ENCODE data around the gene OR4C45.

DNA sequence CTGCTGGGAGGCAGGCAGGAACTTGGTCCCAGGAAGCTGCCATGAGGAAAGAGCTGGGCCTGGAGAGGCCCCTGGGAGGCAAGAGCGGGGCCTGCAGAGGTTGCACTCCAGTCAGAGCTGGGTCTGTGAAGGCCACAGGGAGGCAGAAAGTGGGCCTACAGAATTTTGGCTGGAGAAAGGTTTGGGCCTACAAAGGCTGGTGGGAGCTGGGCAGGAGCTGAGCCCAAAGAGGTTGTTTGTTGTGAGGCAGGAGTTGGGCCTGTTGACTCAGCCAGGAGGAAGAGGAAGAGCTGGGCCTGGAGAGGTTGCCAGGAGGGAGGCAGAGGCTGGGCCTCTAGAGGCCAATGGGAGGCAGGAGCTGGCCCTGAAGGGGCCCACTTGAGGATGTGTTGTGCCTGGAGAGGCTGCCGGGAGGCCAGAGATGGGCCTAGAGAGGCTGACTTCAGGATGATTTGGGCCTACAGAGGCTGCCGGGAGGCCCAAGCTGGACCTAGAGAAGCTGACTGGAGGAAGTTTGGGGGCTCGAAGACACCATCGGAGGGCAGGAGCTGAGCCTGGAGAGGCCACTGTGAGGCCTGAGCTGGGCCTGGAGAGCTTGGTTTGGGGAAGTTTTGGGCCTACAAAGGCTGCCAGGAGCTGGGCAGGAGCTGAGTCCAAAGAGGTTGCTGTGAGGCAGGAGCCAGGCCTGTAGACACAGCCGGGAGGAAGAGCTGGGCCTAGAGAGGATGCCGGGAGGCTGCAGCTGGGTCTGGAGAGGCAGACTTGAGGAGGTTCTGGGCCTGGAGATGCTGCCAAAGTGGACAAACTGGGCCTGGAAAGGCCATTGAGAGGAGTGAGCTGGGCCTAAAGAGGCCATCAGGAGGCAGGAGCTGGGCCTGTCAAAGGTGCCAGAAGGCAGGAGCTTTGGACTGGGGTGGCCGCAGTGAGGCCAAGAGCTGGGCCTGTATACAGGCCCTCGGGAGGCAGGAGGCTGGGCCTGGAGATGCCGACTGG lies 40.7 kb downstream of the OR4C45 start:
- no peak for TF ChIP-seq CTCF (conservative IDR thresholded peaks at IDR 0.05 in 1 of 2, IDR thresholded peaks at IDR 0.05 in 1 of 2; ENCODE audit: low read depth in 1 of 2, low read length in 2 of 2)
- TF ChIP-seq EZH2 (IDR thresholded peaks at IDR 0.05; ENCODE audit: low read length, missing control alignments) = no peak
